Measurements from ENCODE around the gene EGR1.
A peak's percentile ranks its signal among the peaks of the same experiment; 100 is the strongest.

EGR1 gene

DNA sequence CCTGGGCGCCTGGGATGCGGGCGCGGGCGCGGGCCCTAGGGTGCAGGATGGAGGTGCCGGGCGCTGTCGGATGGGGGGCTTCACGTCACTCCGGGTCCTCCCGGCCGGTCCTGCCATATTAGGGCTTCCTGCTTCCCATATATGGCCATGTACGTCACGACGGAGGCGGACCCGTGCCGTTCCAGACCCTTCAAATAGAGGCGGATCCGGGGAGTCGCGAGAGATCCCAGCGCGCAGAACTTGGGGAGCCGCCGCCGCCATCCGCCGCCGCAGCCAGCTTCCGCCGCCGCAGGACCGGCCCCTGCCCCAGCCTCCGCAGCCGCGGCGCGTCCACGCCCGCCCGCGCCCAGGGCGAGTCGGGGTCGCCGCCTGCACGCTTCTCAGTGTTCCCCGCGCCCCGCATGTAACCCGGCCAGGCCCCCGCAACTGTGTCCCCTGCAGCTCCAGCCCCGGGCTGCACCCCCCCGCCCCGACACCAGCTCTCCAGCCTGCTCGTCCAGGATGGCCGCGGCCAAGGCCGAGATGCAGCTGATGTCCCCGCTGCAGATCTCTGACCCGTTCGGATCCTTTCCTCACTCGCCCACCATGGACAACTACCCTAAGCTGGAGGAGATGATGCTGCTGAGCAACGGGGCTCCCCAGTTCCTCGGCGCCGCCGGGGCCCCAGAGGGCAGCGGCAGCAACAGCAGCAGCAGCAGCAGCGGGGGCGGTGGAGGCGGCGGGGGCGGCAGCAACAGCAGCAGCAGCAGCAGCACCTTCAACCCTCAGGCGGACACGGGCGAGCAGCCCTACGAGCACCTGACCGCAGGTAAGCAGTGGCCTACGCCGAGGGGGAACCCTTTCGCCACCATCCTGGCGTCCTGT is at the start of gene EGR1:
Gene EGR1 (plus strand): TSS at position 219 of the 864 bp plus-strand sequence. CDS start 283 bp downstream, at position 502.
- peak; percentile 89 to 93 for DNase-seq (ENCODE audit: extremely low read depth in 1 of 2, low read depth in 1 of 2)

DNA sequence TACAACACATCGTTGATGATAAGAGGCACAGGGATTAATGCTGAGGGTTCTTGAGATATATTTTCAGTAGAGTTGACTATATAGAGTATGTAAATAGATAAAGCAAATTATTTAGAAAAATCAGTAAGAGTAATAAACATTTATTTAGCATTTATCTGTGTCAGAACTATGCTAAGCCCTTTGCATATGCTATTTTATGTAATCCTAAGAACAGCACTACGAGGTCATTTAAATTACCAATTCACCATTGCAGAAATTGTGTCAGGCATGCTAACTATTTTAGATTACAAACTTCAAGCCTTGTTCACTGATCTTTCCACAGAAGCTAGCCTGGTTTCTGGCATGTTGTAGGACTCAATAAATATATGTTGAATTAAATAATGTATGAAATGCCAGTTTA is 46.8 kb upstream of the EGR1 start:
- no peak for DNase-seq (ENCODE audit: extremely low read depth in 1 of 2, low read depth in 1 of 2)

DNA sequence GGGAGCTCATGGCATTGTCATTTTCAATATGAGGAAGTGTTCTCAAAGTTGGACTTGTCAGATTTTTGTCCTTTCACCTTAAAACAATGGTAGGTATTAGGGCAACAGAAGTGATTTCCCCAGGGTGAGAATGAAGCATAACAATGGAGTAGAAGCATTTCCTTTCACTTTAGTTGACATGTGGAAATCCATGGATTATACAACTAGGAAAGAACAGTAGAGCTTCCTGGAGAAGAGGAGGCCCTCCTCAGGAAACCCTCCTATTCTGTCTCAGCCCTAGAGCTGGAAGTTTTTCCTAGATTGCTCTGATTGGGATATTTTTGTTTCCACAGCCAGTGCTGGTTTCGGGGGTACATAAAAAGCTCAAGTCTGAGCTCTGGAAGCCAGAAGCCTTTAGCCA is 40.2 kb upstream of the EGR1 start:
- no peak for DNase-seq (ENCODE audit: extremely low read depth in 1 of 2, low read depth in 1 of 2)

DNA sequence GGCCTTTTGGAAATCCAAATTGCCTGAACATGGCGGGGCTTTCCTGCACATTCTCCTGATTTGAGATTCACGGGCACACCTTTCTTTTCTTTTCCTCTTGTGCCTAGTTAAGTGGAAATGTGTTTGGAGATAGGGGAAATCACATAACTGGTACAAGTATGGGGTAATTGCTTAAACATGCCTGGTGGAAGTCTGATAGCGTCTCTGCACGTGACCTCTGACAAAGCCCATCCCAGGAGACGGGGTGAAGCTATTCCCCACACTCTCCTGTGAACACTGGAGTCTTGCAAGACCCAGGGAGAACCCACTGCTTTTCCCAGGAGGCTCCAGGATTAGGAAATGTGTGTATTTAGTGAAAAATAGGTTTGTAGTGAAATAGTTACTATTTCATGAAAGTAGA is 29.3 kb upstream of the EGR1 start:
- no peak for DNase-seq (ENCODE audit: extremely low read depth in 1 of 2, low read depth in 1 of 2)

DNA sequence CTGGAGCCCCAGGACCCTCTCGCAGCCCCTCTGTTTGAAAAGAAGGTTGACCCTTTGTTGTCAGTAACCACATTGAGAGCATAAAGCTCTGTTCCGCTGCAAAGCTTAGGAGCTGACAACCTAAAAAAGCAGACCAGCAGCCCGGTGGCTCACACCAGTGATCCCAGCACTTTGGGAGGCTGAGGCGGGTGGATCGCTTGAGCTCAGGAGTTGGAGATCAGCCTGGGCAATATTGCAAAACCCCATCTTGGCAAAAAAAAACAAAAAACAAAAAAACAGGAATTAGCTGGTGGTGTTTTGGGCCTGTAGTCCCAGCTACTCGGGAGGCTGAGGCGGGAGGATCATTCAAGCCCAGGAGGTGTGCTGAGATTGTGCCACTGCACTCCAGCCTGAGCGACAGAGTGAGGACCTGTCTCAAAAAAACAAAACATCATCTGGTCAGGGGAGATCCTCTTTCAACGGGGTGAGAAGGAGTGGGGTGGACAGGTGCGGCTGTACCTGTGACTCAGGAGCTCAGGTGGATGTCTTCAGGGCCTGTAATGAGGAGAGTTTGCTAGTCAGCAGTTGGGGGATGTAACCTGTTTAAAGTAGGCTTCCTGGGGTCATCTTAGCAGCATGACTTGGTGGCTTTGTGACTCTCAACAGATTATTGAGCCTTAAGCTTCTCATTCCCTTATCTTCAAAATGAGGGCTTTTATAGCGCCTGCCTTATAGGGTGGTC is 27.1 kb upstream of the EGR1 start:
- no peak for DNase-seq (ENCODE audit: extremely low read depth in 1 of 2, low read depth in 1 of 2)

DNA sequence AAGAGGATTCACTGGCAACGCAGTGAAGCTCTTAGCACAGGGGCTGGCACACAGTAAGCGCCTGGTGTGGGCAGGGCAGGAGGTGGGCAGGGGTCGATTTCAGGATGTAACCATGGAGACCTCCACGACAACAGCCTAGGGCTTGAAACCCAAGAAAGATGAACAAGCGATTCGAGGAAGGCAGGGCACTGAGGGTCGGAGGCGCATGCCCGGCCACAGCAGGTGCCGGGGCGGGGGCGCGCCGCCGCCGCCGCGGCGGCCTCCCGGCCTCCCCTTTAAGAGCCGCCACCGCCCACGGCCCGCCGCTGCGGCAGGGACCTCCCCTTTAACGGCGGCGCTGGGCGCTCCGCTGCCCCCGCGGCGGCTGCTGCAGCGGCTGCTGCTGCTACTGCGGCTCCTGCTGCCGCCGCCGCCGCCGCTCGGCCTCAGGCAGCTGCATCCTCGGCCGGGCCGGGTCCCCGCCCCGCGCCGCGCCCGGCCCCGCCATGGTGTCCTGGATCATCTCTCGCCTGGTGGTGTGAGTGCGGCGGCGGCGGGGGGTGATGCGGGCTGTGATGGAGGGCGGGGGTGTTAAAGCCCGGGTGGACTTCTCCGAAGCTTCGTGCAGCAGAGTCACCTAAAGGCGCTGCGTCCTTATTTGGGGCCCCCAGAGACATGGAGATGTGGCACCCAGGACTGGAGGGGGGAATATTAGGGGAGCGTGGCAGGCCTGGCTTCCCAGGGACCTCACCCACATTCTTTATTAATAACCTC is 26.4 kb upstream of the EGR1 start, which contains the start of gene REEP2:
Gene REEP2 (plus strand): TSS at position 334 of the 753 bp plus-strand sequence. CDS start 152 bp downstream, at position 486.
- DNase-seq (ENCODE audit: extremely low read depth in 1 of 2, low read depth in 1 of 2), result peak in 1 of 2 donors; percentile 46

DNA sequence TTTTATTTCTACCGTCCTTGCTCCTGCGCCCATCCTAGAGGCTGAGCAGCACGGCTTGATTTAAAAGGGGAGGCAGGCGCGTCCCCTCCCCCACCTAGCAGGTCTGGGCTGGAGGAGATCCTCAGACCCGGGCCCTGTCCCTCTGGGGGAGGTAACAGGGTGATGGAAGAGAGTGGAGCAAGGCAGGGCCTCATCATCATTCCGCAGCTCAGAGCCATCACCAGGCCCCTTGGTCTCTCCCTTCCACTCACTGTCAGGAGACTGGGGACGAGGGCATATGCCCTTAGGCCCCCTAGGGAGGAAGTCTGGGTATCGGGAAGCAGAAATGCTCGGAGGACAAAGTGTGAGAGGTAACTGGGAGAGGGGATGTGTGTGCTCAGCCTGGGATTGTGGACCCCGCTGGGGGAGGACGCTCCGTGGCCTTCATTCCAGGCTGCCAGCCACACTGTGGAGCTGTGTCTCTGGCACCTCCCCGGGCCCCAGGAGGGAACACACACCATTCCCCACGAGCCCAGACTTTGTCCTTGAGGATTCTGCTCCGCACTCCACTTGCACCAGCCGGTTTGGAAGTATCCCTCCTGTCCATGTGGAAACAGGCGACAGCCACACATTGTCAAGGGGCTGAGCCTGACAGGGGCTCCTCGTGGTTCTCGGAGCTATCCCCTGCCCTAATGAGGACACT is 25.7 kb upstream of the EGR1 start:
- no peak for DNase-seq (ENCODE audit: extremely low read depth in 1 of 2, low read depth in 1 of 2)

DNA sequence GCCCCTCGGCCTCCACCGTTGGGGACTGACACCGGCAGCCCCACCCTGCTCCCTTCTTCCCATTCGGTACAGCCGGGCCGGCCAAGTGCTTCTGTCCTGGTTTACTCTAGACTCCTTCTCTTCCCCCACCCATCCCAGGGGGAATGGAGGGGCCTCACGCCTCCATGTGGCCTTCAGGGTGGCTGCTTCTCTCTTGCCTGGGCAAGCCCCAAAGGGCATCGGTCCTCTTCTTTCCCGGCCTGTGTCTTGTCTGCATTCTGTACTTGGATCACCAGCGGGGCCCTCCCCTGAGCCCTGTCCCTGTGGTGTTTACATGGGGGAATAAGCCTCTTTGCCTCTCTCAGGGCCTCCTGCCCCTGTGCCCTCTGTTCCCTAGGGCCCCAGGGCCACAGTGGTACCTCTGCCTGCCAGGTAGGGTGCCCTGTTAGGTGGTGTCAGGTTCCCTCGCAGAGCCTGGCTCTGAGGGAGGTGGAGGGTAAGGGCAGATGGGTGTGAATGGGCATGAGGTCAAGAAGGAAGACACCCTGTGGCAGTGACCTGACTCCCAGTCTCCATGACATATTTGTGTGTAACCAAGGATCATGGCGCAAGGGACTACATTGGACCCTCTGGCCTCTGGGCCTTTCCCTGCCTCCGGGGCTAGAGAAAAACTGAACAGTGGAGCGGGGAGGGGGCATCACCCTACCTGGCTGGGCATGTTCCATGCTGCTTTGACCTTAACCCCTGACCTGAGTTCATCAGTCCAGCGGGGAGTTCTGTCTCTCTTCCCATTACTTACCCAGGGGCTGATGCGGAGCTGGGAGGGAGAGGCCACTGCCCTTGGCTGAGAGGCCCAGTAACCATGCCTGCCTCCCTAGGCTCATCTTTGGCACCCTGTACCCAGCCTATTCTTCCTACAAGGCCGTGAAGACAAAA is 24.9 kb upstream of the EGR1 start:
- no peak for DNase-seq (ENCODE audit: extremely low read depth in 1 of 2, low read depth in 1 of 2)

DNA sequence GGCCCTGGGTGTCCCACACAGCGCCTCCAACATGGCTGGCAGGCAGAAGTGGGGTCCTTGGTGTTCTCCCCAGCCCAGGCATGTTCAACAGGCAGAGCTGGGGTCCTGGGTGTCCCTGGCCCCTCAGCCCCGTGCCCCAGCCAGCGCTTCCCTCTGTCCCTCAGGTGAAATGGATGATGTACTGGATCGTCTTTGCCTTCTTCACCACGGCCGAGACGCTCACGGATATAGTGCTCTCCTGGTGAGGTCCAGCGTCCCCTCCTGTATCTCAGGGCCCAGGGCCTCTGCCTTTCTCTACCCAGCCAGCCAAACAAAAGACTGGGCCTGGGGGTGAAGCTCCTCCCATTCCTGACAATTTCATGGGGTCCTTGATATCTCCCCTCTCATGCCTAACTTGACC is 24.1 kb upstream of the EGR1 start:
- DNase-seq (ENCODE audit: extremely low read depth in 1 of 2, low read depth in 1 of 2), result no peak

DNA sequence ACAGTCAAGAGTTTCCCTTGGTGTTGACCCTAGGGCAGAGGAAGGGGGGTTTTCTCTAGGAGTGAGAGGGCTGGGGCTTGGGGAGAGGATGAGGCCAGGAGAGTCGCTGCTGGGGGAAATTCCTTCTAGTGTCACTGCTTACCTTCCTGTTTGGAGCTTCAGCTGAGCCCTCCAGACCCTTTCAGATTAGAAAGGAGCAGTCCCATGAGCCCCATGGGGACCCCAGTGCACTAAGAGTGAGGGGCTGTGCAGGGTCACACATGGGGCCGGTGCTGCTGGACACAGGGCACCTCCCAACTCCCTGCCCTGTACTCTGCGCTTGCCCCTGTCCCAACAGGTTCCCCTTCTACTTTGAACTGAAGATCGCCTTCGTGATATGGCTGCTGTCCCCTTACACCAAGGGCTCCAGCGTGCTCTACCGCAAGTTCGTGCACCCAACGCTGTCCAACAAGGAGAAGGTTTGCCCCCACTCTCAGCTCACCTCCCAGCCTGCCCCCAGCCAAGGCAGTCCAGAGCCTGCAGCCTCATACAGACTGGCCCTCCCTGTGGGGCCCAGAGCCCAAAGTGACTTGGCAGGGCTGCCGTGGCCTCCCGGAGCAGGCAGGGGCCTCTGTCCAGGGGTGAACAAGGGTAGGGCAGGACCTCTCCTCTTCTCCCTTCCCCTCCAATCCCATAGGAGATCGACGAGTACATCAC is 21.1 kb upstream of the EGR1 start:
- DNase-seq (ENCODE audit: extremely low read depth in 1 of 2, low read depth in 1 of 2), result no peak

DNA sequence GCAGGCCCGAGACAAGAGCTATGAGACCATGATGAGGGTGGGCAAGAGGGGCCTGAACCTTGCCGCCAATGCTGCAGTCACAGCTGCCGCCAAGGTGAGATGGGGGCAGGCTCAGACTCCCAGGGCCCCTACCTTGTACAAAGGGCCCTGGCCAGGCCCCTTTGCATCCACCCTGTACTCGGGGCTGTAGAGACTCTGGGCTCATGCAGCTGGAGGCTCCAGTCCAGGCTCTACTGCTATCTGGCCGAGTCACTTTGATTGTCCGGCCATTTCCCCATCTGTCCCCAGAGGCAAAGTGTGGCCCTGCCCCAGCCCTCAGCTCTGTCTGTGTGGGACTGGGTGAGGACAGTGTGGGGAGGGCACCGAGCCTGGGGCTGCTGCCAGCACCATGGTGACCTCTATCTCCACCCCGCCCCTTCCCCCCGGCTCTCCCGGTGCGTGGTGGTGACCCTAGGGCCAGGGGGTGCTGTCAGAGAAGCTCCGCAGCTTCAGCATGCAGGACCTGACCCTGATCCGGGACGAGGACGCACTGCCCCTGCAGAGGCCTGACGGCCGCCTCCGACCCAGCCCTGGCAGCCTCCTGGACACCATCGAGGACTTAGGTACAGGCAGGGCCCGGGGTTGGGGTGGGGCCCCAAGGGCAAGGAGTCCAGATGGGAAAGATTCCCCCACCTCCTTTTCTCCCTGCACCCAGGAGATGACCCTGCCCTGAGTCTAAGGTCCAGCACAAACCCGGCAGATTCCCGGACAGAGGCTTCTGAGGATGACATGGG is 20.3 kb upstream of the EGR1 start:
- no peak for DNase-seq (ENCODE audit: extremely low read depth in 1 of 2, low read depth in 1 of 2)

DNA sequence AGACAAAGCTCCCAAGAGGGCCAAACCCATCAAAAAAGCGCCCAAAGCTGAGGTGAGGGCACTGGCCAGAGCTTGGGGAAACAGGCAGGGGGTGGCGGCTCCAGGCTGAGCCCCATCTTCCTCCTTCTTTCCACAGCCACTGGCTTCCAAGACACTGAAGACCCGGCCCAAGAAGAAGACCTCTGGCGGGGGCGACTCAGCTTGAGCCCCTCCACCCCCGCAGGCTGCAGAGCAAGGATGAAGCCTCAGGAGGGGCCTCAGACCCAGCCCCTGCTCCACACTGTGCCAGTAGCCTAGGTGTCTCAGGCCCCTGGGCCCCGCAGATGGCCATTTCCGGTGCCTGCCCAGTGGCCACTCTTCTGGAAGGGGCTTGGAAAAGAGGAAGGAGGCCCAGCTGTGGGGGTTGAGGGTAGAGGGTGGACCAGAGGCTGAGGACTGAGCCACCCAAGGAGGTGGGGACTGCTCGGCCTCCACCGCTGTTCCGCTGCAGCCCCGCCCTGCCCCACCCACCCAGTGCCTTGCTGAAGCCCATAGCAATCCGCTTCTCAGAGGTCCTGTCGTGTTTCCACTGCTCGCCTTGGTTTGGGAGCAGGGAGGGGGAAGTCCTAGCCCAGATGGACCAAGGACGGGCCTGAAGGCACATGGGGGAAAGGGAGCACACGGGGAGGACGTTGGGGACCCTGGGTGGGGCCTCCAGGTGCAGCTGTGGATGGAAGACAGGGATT is 19.6 kb upstream of the EGR1 start:
- DNase-seq (ENCODE audit: extremely low read depth in 1 of 2, low read depth in 1 of 2), result no peak

DNA sequence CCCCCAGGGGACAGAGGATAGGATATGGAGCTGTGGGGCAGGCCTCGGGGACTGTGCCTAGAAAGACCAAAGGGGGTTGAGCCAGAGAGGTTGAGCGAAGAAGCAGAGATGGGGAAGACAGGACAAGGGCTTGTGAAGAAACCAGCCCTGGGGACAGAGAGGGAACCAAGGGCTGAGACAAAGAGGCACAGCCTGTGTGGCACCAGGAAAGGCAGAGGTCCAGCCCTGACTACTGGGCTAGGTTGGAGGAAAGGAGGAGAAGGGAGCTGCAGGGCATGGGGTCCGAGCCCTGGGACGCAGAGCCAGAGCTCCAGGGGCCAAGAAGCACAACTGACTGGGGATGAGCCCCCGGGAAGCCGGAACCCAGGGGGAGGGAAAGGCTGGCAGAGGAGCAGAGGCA is 17.2 kb upstream of the EGR1 start:
- DNase-seq (ENCODE audit: extremely low read depth in 1 of 2, low read depth in 1 of 2), result no peak

DNA sequence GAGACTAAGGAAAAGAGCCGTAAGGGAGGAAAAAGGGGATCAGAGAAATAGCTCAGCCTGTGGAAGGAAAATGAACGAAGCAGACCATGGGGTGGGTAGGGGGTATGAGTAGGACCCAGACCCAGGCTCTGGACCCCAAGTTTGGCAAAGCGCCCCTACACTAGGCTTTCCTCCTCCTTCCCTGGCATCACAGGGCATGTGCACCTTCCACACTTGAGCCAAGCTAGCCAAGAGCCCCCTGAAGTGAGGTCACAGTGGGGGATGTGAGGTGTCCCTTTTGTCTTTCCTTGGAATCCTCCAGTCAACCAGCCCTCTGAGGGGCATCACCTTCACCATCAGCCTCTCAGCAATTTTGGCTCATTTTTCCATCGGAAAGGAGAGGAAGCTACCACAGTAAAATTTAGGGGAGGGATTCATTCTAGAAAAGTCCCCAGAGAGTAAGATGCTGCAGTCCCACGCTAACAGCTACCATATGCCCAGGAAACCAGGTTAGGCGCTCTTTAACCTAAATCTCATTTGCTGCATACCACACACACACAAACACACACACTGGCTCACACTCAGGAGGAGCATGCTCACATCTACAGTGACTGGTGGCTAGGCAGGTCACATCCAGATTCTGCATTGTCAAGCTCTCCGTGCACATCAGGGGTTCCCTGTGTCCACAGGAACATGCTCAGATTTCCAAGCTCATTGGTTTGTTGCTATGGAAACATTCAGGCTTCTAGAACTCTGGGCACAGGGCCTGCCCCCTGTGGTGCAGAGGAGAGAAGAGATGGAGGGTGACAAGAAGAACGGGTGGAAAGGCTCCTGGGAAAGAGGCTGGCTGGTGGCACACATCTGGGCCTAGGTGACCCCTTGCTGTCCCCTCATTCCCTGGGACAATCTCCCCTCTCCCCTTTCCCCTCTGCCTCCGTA is 16.5 kb upstream of the EGR1 start:
- no peak for DNase-seq (ENCODE audit: extremely low read depth in 1 of 2, low read depth in 1 of 2)

DNA sequence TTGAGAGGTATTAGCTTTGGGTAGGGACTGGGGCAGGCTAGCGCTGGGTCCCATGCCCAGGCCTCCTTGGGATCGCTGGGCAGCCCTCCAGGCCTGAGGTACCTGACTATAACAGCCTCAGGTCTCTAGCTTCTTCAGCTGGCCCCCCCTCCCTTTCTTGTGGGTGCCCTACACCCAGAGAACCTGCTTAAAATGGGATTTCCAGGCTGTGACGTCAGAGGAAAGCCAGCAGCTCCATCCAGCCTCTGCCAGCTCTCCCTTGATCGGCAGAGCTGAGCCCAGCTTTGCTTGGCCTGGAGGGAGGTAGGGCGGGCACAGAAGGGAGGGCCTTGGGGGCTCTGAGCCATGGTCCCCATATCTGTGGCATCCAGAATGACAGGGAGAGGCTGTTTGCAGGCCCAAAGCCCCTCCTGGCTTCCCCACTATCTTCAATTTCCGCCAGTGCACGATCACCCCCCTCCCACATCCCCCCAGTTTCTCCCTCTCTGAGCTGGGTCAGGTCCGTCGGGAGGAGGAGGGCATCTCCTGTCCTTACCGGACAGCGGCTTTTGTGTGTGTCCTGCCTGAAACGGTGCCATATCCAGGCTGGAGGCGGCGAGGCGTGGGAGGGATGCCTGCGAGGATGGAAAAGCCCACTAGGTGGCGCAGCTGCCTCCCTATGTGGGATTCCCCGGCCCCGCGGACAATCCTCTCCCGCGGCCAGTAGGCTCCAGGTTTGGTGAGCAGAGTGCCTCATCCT is 15.6 kb upstream of the EGR1 start:
- peak; percentile 42 to 62 for DNase-seq (ENCODE audit: extremely low read depth in 1 of 2, low read depth in 1 of 2)

DNA sequence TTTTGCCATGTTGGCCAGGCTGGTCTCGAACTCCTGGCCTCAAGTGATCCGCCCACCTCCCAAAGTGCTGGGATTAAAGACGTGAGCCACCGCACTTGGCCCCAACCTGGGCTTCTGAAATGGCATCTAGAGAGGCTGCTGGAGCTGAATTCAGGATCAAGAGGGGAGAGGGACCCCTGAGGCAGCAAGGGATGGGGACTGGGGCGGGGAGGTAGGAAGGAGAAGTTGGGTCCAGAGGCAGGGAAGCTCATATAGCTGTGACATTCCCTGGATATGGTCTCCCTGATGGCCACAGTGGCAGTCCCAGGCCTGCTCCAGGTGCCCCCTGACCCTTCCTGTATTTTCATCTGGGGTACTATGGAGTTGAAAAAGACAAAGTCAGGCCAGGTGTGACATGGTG is 14.3 kb upstream of the EGR1 start:
- no peak for DNase-seq (ENCODE audit: extremely low read depth in 1 of 2, low read depth in 1 of 2)
